Measurements from ENCODE around the gene MYOCOS.
A peak's percentile ranks its signal among the peaks of the same experiment; 100 is the strongest.
"Not testable (repeated sequence)": the region's sequence is repeated elsewhere in the genome, so short reads cannot be mapped to it uniquely, and the experiment has no call there.

Gene MYOCOS

DNA sequence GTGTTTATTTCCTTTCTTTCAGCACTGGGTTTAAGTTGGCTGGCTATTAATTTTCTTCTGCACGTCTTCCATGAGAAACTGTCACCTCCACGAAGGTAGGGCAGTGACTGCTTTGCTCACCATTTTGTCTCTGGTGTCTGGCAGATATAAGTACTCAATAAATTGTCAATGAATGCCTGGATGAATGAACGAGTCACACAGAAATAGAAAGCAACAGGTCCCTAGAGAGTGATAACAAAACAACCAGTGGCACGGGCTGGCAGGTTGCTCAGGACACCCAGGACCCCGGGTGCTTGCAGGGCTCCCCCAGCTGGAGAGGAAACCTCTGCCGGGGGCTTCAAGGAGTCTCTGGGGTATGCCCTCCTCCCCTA lies 33.7 kb downstream of the MYOCOS start:
- no peaks in the 10 kb centered on the region for H3K9me3 ChIP-seq (ENCODE audit: severe bottlenecking)
- no peaks in the 10 kb centered on the region for H3K36me3 ChIP-seq
- no peak for DNase-seq
- no peak overlapping the region for H3K4me3 ChIP-seq (ENCODE audit: low read depth, low read length)
- no peak for TF ChIP-seq CTCF (IDR thresholded peaks at IDR 0.05; ENCODE audit: low read depth, low read length)
- no peak overlapping the region for H3K27ac ChIP-seq
- no peaks in the 10 kb centered on the region for H3K27me3 ChIP-seq (ENCODE audit: insufficient read depth, low read depth, severe bottlenecking)

DNA sequence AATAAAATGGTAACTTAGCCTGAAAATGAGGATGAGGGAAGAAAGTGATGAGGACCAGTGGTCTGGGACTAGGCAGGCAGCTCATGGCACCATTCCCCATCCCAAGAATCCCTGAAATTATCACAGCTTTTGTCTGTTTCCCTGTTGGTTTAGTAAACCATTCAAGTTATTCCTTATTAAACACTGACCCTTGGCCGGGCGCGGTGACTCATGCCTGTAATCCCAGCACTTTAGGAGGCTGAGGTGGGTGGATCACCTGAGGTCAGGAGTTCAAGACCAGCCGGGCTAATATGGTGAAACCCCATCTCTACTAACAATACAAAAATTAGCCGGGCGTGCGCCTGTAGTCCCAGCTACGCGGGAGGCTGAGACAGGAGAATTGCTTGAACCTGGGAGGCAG lies 34.2 kb downstream of the MYOCOS start:
- H3K4me3 ChIP-seq (ENCODE audit: low read depth, low read length); H3K27ac ChIP-seq; H3K36me3 ChIP-seq; H3K27me3 ChIP-seq (ENCODE audit: insufficient read depth, low read depth, severe bottlenecking); DNase-seq; H3K9me3 ChIP-seq (ENCODE audit: severe bottlenecking): not testable (repeated sequence)

GRCh38 chr1:171661076-171661650 lies 39.1 kb downstream of the MYOCOS start:
- no peak for DNase-seq
- H3K9me3 ChIP-seq (ENCODE audit: severe bottlenecking), result no peaks in the 10 kb centered on the region
- no peaks in the 10 kb centered on the region for H3K27me3 ChIP-seq (ENCODE audit: insufficient read depth, low read depth, severe bottlenecking)
- H3K36me3 ChIP-seq, result no peaks in the 10 kb centered on the region
- H3K4me3 ChIP-seq (ENCODE audit: low read depth, low read length), result no peak overlapping the region
- H3K27ac ChIP-seq, result no peak overlapping the region
- no peak for TF ChIP-seq CTCF (IDR thresholded peaks at IDR 0.05; ENCODE audit: low read depth, low read length)

DNA sequence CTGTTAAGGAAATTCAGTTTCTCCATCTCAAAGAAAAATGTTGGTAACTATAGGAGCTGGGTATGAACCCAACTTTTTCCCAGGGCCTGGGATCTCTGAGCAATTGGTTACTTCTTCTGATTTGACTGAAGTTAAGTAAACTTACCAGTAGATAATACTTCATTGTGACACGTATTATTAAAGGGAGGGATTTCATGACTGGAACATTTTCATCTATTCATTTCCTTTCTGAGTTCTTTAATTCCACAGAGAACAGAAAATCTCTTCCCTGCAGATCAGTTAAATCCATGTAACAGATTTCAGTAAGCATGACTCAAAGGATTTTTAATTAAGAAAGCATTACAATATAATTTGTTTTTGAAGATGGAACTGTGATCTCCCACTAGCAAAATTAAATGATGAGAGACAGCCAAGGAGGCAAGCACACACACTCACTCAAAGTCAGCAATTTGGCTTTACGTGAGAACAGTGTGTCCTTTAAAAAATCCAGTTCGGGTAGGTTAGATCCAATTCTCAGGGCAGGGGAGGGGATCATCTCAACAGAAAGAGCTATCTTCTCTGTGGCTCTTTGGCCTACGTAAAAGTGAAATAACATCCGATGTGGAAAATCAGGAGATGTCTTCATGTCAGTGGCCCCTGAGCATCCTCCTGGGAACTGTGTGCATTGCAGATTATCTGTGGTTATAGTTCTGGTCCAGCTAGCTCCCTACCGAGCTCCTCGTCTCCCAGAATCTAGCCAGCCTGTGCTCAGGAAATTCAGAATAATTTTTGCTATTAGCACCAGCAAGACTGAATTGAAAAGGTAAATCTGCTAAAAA lies 41.2 kb downstream of the MYOCOS start:
- Histone ChIP-seq H3K4me3 (ENCODE audit: low read depth, low read length) (no peak overlapping the region), H3K36me3 (no peaks in the 10 kb centered on the region)

GRCh38 chr1:171663854-171664575 lies 42.0 kb downstream of the MYOCOS start:
- DNase-seq, result peak; percentile 61
- Histone ChIP-seq H3K36me3 (no peaks in the 10 kb centered on the region), H3K4me3 (ENCODE audit: low read depth, low read length) (no peak overlapping the region), H3K9me3 (ENCODE audit: severe bottlenecking) (no peaks in the 10 kb centered on the region), H3K27ac (no peak overlapping the region; the same call in 1 of the 2 replicates), H3K27me3 (ENCODE audit: insufficient read depth, low read depth, severe bottlenecking) (no peaks in the 10 kb centered on the region)
- TF ChIP-seq CTCF (IDR thresholded peaks at IDR 0.05; ENCODE audit: low read depth, low read length), result no peak

More for the DNA sequence above, 41.2 kb downstream of the MYOCOS start:
- DNase-seq, result no peak
- no peaks in the 10 kb centered on the region for H3K27me3 ChIP-seq (ENCODE audit: insufficient read depth, low read depth, severe bottlenecking)
- peak overlapping the region; percentile 2; the same call in 1 of the 2 replicates for H3K27ac ChIP-seq
- TF ChIP-seq CTCF (IDR thresholded peaks at IDR 0.05; ENCODE audit: low read depth, low read length), result no peak
- H3K9me3 ChIP-seq (ENCODE audit: severe bottlenecking), result no peaks in the 10 kb centered on the region

DNA sequence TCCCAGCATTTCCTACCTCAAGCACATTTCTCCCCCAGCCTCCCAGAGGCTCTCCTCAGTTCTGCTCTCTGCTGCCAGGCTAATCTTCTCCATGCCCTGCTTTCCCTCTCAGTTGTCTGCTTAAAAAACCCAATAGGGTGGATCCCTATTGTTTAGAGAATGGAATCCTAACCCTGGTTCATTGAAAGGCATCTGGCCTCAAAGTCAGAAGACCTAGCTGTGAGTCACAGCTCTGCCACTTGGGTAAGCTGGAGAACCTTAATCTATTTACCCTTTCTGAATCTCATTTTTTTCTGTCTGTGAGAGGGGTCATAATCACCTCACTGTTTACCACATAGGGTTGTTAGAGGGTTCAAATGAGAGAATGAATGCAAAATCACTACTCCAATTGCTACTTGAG lies 42.9 kb downstream of the MYOCOS start:
- Histone ChIP-seq H3K27ac (no peak overlapping the region), H3K9me3 (ENCODE audit: severe bottlenecking) (no peaks in the 10 kb centered on the region), H3K36me3 (no peaks in the 10 kb centered on the region), H3K4me3 (ENCODE audit: low read depth, low read length) (no peak overlapping the region), H3K27me3 (ENCODE audit: insufficient read depth, low read depth, severe bottlenecking) (no peaks in the 10 kb centered on the region)
- TF ChIP-seq CTCF (IDR thresholded peaks at IDR 0.05; ENCODE audit: low read depth, low read length), result no peak
- DNase-seq, result no peak

Data from WERI-Rb-1 (cell line).